NCI-H82 treated with DMSO at 0.1 percent for 48 hours (cell line): ENCODE data around the gene PRMT7.

Source experiments
- DNase-seq: peaks from one replicate; lab custom pipeline; 2025; ENCODE audit not compliant: unreplicated experiment; lab: John Stamatoyannopoulos, UW

Gene PRMT7

DNA sequence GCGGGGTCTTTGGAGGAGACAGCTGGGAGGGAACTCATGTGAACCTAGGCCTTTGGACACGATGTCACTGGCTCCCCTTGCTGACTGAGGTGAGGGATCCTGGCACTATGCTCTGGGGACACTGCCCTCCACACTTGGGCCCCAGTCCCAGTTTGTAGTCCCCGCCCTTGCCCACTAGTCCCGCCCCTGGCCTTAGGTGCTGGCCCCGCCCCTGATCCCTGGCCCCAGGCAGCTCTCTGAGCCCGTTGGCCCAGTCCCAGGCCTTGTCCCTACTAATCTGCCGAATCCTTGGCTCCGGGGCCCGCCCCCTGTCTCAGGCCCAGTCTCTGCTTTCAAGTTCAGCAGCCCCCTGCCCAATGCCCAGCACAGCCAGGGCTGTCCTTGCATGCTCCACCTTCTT is 76.5 kb downstream of the PRMT7 start:
- DNase-seq: no peak

DNA sequence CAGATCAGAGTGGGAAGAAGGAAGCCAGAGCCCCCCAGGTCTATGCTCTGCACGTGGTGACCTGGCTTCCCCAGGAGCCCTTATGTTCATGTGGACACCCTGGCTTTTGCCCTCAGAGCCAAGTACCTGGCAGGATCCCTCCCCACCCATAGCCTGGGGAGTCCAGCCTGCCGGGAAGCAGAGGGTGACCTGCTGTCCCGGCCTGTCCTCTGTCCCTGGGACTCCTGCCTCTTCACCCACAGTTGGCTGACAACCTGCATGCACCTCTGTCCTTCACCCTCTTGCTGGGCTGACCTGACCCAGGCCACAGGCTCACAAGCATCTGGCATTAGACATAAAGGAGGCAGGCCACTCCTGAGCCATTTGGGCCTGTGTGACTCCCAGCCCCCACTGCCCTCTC is 77.3 kb downstream of the PRMT7 start:
- no peak for DNase-seq

GRCh38 chr16:68389006-68389405 is 78.2 kb downstream of the PRMT7 start:
- no peak for DNase-seq

DNA sequence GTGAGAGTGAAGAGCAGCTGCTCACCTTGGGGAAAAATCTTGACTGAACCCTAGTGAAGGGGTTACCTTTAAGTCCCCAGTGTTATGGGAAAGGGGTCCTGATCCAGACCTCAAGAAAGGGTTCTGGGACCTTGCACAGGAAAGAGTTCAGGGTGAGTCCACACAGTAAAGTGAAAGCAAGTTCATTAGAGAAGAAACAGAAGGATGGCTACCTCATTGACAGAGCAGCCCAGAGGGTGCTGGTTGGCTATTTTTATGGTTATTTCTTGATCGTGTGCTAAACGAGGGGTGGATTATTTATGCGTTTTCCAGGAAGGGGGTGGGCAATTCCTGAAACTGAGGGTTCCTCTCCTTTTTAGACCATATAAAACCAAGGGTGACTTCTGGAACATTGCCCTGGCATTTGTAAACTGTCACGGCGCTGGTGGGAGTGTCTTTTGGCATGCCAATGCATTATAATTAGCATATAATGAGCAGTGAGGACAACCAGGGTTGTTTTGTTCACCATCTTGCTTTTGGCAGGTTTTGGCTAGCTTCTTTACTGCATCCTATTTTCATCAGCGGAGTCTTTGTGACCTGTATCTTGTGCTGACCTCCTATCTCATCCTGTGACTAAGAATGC is 79.0 kb downstream of the PRMT7 start:
- no peak for DNase-seq

GRCh38 chr16:68393333-68393732 is 82.5 kb downstream of the PRMT7 start:
- DNase-seq: no peak

- DNase-seq: no peak
These were observed 84.5 kb downstream of the PRMT7 start for GRCh38 chr16:68395167-68395786.

DNA sequence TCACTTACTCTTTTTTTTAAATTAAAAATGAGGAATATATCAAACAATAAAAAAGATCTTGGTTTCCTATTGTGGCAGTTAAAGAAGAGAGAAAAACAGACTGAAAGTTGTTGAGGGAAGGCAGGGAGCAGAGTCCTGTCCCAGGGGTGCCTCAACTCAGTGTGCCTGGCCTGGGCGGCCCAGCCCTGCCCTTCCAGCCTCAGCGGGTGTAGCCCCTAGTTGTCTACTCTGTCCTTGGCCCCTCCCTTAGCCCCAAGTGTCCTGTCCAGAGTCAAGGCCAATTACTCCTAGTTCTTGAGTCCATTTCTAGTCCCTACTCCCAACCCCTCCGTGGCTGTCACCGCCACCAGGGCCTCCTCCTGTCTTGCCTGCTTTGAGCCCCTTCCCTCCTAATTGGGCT is 85.0 kb downstream of the PRMT7 start:
- DNase-seq: no peak

- DNase-seq: no peak
These were observed 85.7 kb downstream of the PRMT7 start for GRCh38 chr16:68396481-68396880.

GRCh38 chr16:68397710-68398201 is 86.9 kb downstream of the PRMT7 start:
- no peak for DNase-seq

- no peak for DNase-seq
These were observed 88.6 kb downstream of the PRMT7 start for GRCh38 chr16:68399456-68399855.

- DNase-seq: no peak
These were observed 89.5 kb downstream of the PRMT7 start for GRCh38 chr16:68400083-68400923.

DNA sequence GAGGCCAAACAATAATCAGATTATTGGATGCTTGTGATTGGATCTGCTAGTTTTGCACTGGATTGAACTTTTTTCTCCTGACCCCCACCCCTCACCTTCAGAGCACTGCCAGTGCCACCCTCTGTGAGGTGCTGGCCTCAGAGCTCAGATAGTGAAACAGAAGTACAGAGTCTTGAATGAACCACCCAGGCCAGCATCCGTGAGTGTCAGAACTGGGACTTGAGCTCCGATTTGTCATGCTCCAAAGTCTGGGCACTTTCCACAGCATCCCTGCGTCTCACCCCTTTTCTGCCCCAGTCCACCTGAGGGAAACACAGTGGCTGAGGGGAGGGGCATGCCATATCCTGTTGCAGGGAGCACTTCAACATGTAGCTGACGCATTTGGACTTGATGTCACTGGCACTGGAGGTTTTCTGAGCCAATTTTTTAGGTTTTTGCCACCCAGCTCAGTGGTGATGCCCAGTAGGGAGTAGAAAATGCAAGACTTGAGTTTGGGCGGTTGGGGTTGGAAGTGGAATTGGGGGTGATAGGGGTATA is 90.2 kb downstream of the PRMT7 start:
- no peak for DNase-seq

GRCh38 chr16:68401871-68402747 is 91.3 kb downstream of the PRMT7 start:
- DNase-seq: no peak

DNA sequence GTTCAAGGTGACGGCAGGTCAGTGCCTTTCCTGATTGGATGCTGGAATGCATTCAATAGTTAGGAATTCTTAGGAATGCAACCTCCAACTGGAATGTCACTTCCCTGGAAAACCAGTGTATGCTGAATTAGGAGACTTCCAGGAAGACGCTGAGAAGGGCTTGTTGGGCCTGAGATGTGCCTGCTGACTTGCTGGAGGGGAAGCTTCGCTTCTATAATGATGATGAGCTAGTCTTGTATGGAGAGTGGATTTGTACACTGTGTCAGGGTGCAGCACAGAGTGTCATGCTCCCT is 91.9 kb downstream of the PRMT7 start:
- no peak for DNase-seq

- no peak for DNase-seq
These were observed 92.4 kb downstream of the PRMT7 start for GRCh38 chr16:68403177-68403576.

DNA sequence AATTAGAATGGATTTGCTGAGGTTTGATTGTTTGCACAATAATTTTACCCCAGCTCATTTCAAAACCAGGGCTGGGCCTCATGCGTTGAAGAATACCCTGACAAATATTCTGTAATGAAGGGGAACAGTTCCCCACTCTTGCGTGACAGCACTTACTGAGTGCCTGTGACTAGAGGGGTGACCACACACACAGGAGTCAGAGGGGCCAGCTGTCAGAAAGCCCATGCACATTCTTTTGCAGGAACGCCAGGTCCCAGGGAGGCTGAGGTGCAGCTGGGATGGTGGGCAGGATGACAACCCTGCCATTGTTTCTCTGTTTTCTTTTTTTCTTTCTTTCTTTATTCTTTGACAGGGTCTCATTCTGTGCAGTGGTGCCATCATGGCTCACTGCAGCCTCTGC is 92.9 kb downstream of the PRMT7 start:
- no peak for DNase-seq

GRCh38 chr16:68404736-68405345 is 94.0 kb downstream of the PRMT7 start:
- no peak for DNase-seq

DNA sequence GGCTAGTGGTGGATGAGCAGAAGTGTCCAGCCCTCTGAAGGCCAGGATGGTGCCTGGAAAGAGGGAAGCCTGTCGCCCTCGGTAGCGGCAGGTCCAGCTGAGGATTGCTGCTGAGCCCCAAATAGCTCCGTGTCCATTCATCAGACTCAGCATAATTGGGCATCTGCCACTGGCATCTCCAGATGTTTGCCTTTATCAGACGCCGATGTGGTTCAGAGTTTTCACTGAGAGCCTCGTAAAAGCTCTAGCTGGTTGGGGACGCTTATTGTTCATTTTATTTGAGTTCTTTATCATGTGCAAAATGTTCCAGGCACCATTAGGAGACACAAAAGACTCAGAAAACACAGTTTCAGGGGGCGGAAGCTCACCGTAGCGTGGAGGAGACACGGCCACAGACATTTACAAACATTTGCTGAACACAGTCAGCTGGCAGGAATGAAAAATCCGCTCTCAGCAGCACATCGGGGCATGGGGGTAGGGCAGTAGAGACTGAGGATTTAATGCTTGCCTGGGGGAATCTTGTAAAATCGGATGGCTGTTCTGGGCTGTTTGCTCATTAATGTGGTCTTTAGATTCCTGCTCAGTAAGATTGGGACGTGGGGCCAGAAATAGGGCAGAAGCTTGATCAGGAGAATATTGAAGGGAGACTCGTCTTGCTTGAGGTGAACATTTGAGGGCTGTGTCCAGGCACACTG is 95.8 kb downstream of the PRMT7 start:
- DNase-seq: peak; percentile 7
